Thoracic aorta (tissue), 2 donors: ENCODE measurements around the gene ADARB1. TPM values are rescaled to one million over a fixed set of nuclear protein-coding genes. Genes with fewer than 3 reads are reported as not detected.

Source experiments
- ATAC-seq: fragments of 150-250 bp; one replicate; pipeline ENCODE4 v1.8.0; 2017; ENCODE audit warnings: low read depth; ENCODE audit not compliant: insufficient number of reproducible peaks, low FRiP score
- DNase-seq: peaks from one replicate; pipeline ENCODE4 v3.0.0-alpha.2; 2020; ENCODE audit warnings: low spot score
- H3K27ac ChIP-seq, 2 donors: fragments of 200-600 bp; sonication (generic); 1 replicate in 1 of 2; 2 replicates in 1 of 2; pipeline ENCODE4 v1.5.1; 2016; ENCODE audit warnings: mild to moderate bottlenecking in 2 of 2, moderate library complexity in 2 of 2
- H3K27me3 ChIP-seq: fragments of 200-600 bp; sonication (generic); replicated peaks from 2 replicates; pipeline ENCODE4 v1.6.0; 2016; ENCODE audit warnings: mild to moderate bottlenecking; ENCODE audit not compliant: insufficient read depth
- H3K36me3 ChIP-seq: fragments of 200-600 bp; sonication (generic); one replicate; pipeline ENCODE4 v1.5.1; 2016
- H3K4me1 ChIP-seq, 2 donors: fragments of 200-600 bp; sonication (generic); 1 replicate in 1 of 2; 2 replicates in 1 of 2; pipeline versions ENCODE4 v1.5.1 to v1.6.0; 2016; ENCODE audit warnings: low read depth in 2 of 2, mild to moderate bottlenecking in 1 of 2; ENCODE audit not compliant: control insufficient read depth in 1 of 2
- H3K4me3 ChIP-seq: fragments of 200-600 bp; sonication (generic); 2 replicates; pipeline ENCODE4 v1.5.1; 2016; ENCODE audit warnings: mild to moderate bottlenecking
- H3K9me3 ChIP-seq: fragments of 200-600 bp; sonication (generic); 2 replicates; pipeline ENCODE4 v1.5.1; 2016
- CTCF ChIP-seq: fragments of 200-600 bp; sonication (generic); IDR thresholded peaks from one replicate; pipeline ENCODE4 v1.5.1; 2019; ENCODE audit warnings: antibody characterized with exemption
- total RNA-seq, 2 donors: library from RNA; depleted of rRNA; stranded (reverse); fragments of >200 nt; gene quantifications; one replicate each; pipeline versions ENCODE4 v1.1.0 to v1.2.3, GENCODE V29; 2016

The ADARB1 gene
- total RNA-seq, 2 donors from 2014 or later = 124 to 201 TPM

DNA sequence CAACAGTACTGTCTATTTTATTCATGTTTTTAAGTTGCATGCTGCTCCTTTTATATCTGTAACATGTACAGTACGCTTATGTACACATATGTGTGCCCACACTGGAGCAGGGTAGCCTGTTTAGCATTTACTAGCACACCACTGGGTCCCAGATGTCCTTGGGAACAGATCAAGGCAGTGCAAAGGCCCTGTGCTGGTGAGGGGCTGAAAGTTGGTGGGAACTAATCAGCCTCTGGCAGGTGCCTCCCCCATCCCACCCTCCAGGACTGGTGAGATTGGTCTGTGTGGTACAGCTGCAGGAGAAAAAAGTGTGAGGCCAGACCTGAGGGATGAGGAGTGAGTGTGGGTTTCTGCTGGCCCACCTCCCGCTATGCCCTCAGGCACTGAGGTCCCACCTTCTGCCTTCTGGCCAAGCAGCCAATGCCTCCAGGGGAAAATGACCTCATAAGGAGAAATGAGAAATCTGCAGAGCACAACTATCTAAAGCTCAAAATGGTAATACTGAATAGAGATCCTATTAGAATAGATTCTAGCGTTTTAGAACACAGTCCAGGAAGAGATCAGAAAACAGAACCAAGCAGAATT, 154.4 kb downstream of the ADARB1 start:
- H3K9me3 ChIP-seq = no peaks in the 10 kb centered on the region
- no peak for TF ChIP-seq CTCF
- H3K4me3 ChIP-seq = no peak overlapping the region
- no peaks in the 10 kb centered on the region for H3K27me3 ChIP-seq
- ATAC-seq = no peak
- peaks cover 3% of the 10 kb centered on the region for H3K36me3 ChIP-seq
- DNase-seq = no peak
- H3K4me1 ChIP-seq = peaks cover 0 to 12% of the 10 kb centered on the region in 2 donors
- no peak overlapping the region for H3K27ac ChIP-seq

- H3K36me3 ChIP-seq = no peaks in the 10 kb centered on the region
- H3K27ac ChIP-seq = no peak overlapping the region
- no peak overlapping the region for H3K4me3 ChIP-seq
- no peak for ATAC-seq
- no peak for DNase-seq
- no peaks in the 10 kb centered on the region for H3K27me3 ChIP-seq
- no peaks in the 10 kb centered on the region for H3K9me3 ChIP-seq
- peaks cover 0 to 12% of the 10 kb centered on the region in 2 donors for H3K4me1 ChIP-seq
- TF ChIP-seq CTCF = no peak
Observed at GRCh38 chr21:45231705-45232104, 157.3 kb downstream of the ADARB1 start.

GRCh38 chr21:45234127-45234526, 159.7 kb downstream of the ADARB1 start:
- DNase-seq (no peak), ATAC-seq (no peak)
- no peak overlapping the region for H3K4me3 ChIP-seq
- no peaks in the 10 kb centered on the region for H3K4me1 ChIP-seq
- no peak overlapping the region for H3K27ac ChIP-seq
- no peak for TF ChIP-seq CTCF
- H3K9me3 ChIP-seq = no peaks in the 10 kb centered on the region
- H3K27me3 ChIP-seq = no peaks in the 10 kb centered on the region
- no peaks in the 10 kb centered on the region for H3K36me3 ChIP-seq

- Histone ChIP-seq H3K27ac (no peak overlapping the region), H3K27me3 (no peaks in the 10 kb centered on the region), H3K9me3 (no peaks in the 10 kb centered on the region), H3K4me3 (no peak overlapping the region), H3K36me3 (no peaks in the 10 kb centered on the region), H3K4me1 (no peaks in the 10 kb centered on the region)
- no peak for TF ChIP-seq CTCF
- DNase-seq = no peak
- no peak for ATAC-seq
Observed at GRCh38 chr21:45234965-45235364, 160.6 kb downstream of the ADARB1 start.

DNA sequence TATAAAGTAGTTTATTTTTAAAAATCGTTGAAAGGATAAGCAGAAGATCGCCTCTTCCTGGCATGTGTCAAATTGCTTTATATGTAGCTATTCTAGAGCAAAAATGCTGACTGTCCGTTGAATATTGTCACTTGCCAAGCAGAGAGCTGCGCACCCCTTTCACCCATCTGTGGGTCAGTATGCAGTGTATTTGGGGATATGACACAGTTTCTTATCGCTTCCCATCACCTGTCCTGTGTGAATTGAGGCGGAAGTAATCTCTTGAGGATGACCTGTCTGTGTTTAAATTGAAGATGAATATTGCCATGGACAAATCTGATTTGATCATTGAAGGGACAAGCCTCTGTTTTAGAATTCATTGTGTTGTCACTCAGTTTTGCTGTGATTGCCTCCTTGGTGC, 161.1 kb downstream of the ADARB1 start:
- Histone ChIP-seq H3K9me3 (no peaks in the 10 kb centered on the region), H3K36me3 (no peaks in the 10 kb centered on the region), H3K4me3 (no peak overlapping the region), H3K27me3 (no peaks in the 10 kb centered on the region), H3K4me1 (no peaks in the 10 kb centered on the region), H3K27ac (no peak overlapping the region)
- no peak for DNase-seq
- ATAC-seq = no peak
- TF ChIP-seq CTCF = no peak
